ENCODE measurements around the gene HNRNPDL. TPM values are rescaled to one million over a fixed set of nuclear protein-coding genes. Genes with fewer than 3 reads are reported as not detected.
"Not testable (repeated sequence)": the region's sequence is repeated elsewhere in the genome, so short reads cannot be mapped to it uniquely, and the experiment has no call there.

HNRNPDL gene
- total RNA-seq, 2 experiments from 2014 or later: 317 to 343 TPM

GRCh38 chr4:82428969-82429727 is 1.1 kb downstream of the HNRNPDL start:
- CTCF ChIA-PET: interaction anchor here (0.7 to 3.2 kb wide), 15 partner anchors 9 to 436 kb away, joined by 3 to 23 read pairs (median 5); partner anchors contain the start of gene HNRNPD
- Mint-ChIP-seq H3K4me3 (peak overlapping the region; percentile 97), H3K9me3 (ENCODE audit: low read depth) (no peaks in the 10 kb centered on the region), H3K27ac (peak overlapping the region; percentile 98), H3K27me3 (no peaks in the 10 kb centered on the region), H3K4me1 (peaks cover 65% of the 10 kb centered on the region), H3K36me3 (peaks cover 61% of the 10 kb centered on the region)
- DNase-seq (peak; percentile 93), ATAC-seq (peak; percentile 56)

- Mint-ChIP-seq H3K9me3 (ENCODE audit: low read depth) (no peaks in the 10 kb centered on the region), H3K4me1 (peaks cover 62% of the 10 kb centered on the region)
Observed at GRCh38 chr4:82428526-82428968, 1.7 kb downstream of the HNRNPDL start.

GRCh38 chr4:82425478-82425877 is 4.8 kb downstream of the HNRNPDL start:
- Mint-ChIP-seq H3K27me3 (peaks cover 3% of the 10 kb centered on the region), H3K9me3 (ENCODE audit: low read depth) (no peaks in the 10 kb centered on the region), H3K4me3 (no peak overlapping the region), H3K4me1 (peaks cover 38% of the 10 kb centered on the region), H3K36me3 (peaks cover 66% of the 10 kb centered on the region), H3K27ac (no peak overlapping the region)
- DNase-seq (no peak), ATAC-seq (no peak)
- CTCF ChIA-PET: no interaction called here

More at GRCh38 chr4:82428526-82428968, 1.7 kb downstream of the HNRNPDL start:
- ATAC-seq (no peak), DNase-seq (no peak)
- Mint-ChIP-seq H3K27me3 (no peaks in the 10 kb centered on the region), H3K27ac (peak overlapping the region; percentile 98), H3K36me3 (peaks cover 61% of the 10 kb centered on the region), H3K4me3 (peak overlapping the region; percentile 97)
- CTCF ChIA-PET: interaction anchor here (0.7 to 3.2 kb wide), 17 partner anchors 9 to 437 kb away, joined by 3 to 23 read pairs (median 5); partner anchors contain the start of gene HNRNPD

- H3K27ac Mint-ChIP-seq: no peak overlapping the region
- H3K4me1 Mint-ChIP-seq: peaks cover 38% of the 10 kb centered on the region
- ATAC-seq: no peak
- no peak for DNase-seq
- H3K4me3 Mint-ChIP-seq: no peak overlapping the region
- no peaks in the 10 kb centered on the region for H3K9me3 Mint-ChIP-seq (ENCODE audit: low read depth)
- peaks cover 4% of the 10 kb centered on the region for H3K27me3 Mint-ChIP-seq
- CTCF ChIA-PET: interaction anchor here (1.2 to 2.0 kb wide), 2 partner anchors 19 to 44 kb away, joined by 3 to 6 read pairs; no protein-coding TSS in a partner anchor
- peaks cover 59% of the 10 kb centered on the region for H3K36me3 Mint-ChIP-seq
Observed at GRCh38 chr4:82423245-82424054, 6.8 kb downstream of the HNRNPDL start.

- CTCF ChIA-PET: interaction anchor here (1.3 to 2.0 kb wide), 2 partner anchors 43 to 47 kb away, joined by 3 to 6 read pairs; no protein-coding TSS in a partner anchor
- peaks cover 12% of the 10 kb centered on the region for H3K27me3 Mint-ChIP-seq
- H3K4me1 Mint-ChIP-seq: peaks cover 32% of the 10 kb centered on the region
- no peak for DNase-seq
- H3K36me3 Mint-ChIP-seq: peaks cover 51% of the 10 kb centered on the region
- no peak for ATAC-seq
- H3K9me3 Mint-ChIP-seq (ENCODE audit: low read depth): no peaks in the 10 kb centered on the region
- H3K27ac Mint-ChIP-seq: no peak overlapping the region
- H3K4me3 Mint-ChIP-seq: no peak overlapping the region
Observed at GRCh38 chr4:82422616-82423015, 7.6 kb downstream of the HNRNPDL start.

GRCh38 chr4:82421796-82422560 is 8.3 kb downstream of the HNRNPDL start:
- Mint-ChIP-seq H3K27me3 (peaks cover 17% of the 10 kb centered on the region), H3K4me3 (no peak overlapping the region), H3K36me3 (peaks cover 45% of the 10 kb centered on the region), H3K9me3 (ENCODE audit: low read depth) (no peaks in the 10 kb centered on the region), H3K4me1 (peaks cover 27% of the 10 kb centered on the region), H3K27ac (no peak overlapping the region)
- CTCF ChIA-PET: interaction anchor here (1.3 kb wide), 1 partner anchor 47 kb away, joined by 3 read pairs; no protein-coding TSS in a partner anchor
- DNase-seq (no peak), ATAC-seq (peak; percentile 28)

GRCh38 chr4:82419451-82419850 is 10.8 kb downstream of the HNRNPDL start:
- Mint-ChIP-seq H3K4me1 (peaks cover 14% of the 10 kb centered on the region), H3K36me3 (peaks cover 23% of the 10 kb centered on the region), H3K9me3 (ENCODE audit: low read depth) (no peaks in the 10 kb centered on the region), H3K27ac (no peak overlapping the region), H3K4me3 (no peak overlapping the region), H3K27me3 (peaks cover 38% of the 10 kb centered on the region)
- CTCF ChIA-PET: interaction anchor here (0.6 to 2.1 kb wide), 3 partner anchors 8 to 151 kb away, joined by 3 to 7 read pairs (median 3); no protein-coding TSS in a partner anchor
- ATAC-seq: no peak
- no peak for DNase-seq

- peaks cover 44% of the 10 kb centered on the region for H3K27me3 Mint-ChIP-seq
- DNase-seq: no peak
- no peaks in the 10 kb centered on the region for H3K9me3 Mint-ChIP-seq (ENCODE audit: low read depth)
- H3K4me1 Mint-ChIP-seq: peaks cover 9% of the 10 kb centered on the region
- H3K27ac Mint-ChIP-seq: no peak overlapping the region
- peak overlapping the region; percentile 5 for H3K4me3 Mint-ChIP-seq
- no peaks in the 10 kb centered on the region for H3K36me3 Mint-ChIP-seq
- no peak for ATAC-seq
- CTCF ChIA-PET: interaction anchor here (1.9 kb wide), 1 partner anchor 13 kb away, joined by 6 read pairs; no protein-coding TSS in a partner anchor
Observed at GRCh38 chr4:82415922-82416365, 14.3 kb downstream of the HNRNPDL start.

- DNase-seq; H3K9me3 Mint-ChIP-seq (ENCODE audit: low read depth); ATAC-seq; H3K4me1 Mint-ChIP-seq; H3K27ac Mint-ChIP-seq; H3K36me3 Mint-ChIP-seq; H3K4me3 Mint-ChIP-seq: not testable (repeated sequence)
- peaks cover 40% of the 10 kb centered on the region for H3K27me3 Mint-ChIP-seq
- CTCF ChIA-PET: interaction anchor here (0.9 to 1.9 kb wide), 2 partner anchors 14 to 55 kb away, joined by 4 to 6 read pairs; no protein-coding TSS in a partner anchor
Observed at GRCh38 chr4:82415061-82415460, 15.2 kb downstream of the HNRNPDL start.

GRCh38 chr4:82403725-82404124 is 26.5 kb downstream of the HNRNPDL start:
- Mint-ChIP-seq H3K4me1 (no peaks in the 10 kb centered on the region), H3K9me3 (ENCODE audit: low read depth) (no peaks in the 10 kb centered on the region), H3K4me3 (no peak overlapping the region), H3K27me3 (peaks cover 23% of the 10 kb centered on the region), H3K27ac (no peak overlapping the region), H3K36me3 (no peaks in the 10 kb centered on the region)
- ATAC-seq: no peak
- no peak for DNase-seq
- CTCF ChIA-PET: no interaction called here

GRCh38 chr4:82402196-82402775 is 28.0 kb downstream of the HNRNPDL start:
- H3K9me3 Mint-ChIP-seq (ENCODE audit: low read depth): no peaks in the 10 kb centered on the region
- CTCF ChIA-PET: no interaction called here
- no peak for ATAC-seq
- H3K27me3 Mint-ChIP-seq: peaks cover 23% of the 10 kb centered on the region
- H3K36me3 Mint-ChIP-seq: no peaks in the 10 kb centered on the region
- H3K27ac Mint-ChIP-seq: no peak overlapping the region
- H3K4me3 Mint-ChIP-seq: no peak overlapping the region
- H3K4me1 Mint-ChIP-seq: no peaks in the 10 kb centered on the region
- no peak for DNase-seq

- DNase-seq (no peak), ATAC-seq (no peak)
- Mint-ChIP-seq H3K27me3 (peaks cover 23% of the 10 kb centered on the region), H3K4me3 (no peak overlapping the region), H3K27ac (no peak overlapping the region), H3K36me3 (no peaks in the 10 kb centered on the region), H3K9me3 (ENCODE audit: low read depth) (no peaks in the 10 kb centered on the region), H3K4me1 (no peaks in the 10 kb centered on the region)
- CTCF ChIA-PET: no interaction called here
Observed at GRCh38 chr4:82401600-82401999, 28.7 kb downstream of the HNRNPDL start.

All from activated CD8-positive, alpha-beta memory T cell treated with anti-CD3 and anti-CD28 coated beads, Interleukin-2, amount 10 ng/mL, durations not matched to agents 7 days and 5 days (primary cell).